A673 (cell line): ENCODE data around the gene MINK1. TPM values are rescaled to one million over a fixed set of nuclear protein-coding genes. Genes with fewer than 3 reads are reported as not detected.

ENCODE experiments used
- BruUV-seq: library from RNA; stranded (reverse); fragments of 400-500 nt; replicated peaks from 2 replicates; lab custom pipeline; 2021; lab: Mats Ljungman, UMichigan
- CTCF ChIA-PET: fragments of 300-600 bp; sonication (Branson Sonifier 250); formaldehyde crosslinking; loops from one replicate; lab custom pipeline; 2022; ENCODE audit warnings: antibody characterized with exemption; lab: Charles Lee
- POLR2A ChIA-PET: fragments of 300-600 bp; sonication (Branson Sonifier 250); formaldehyde crosslinking; loops from one replicate; lab custom pipeline; 2022; ENCODE audit warnings: antibody characterized with exemption; ENCODE audit not compliant: low non-redundant PET; lab: Charles Lee
- DNase-seq: peaks from one replicate; pipeline ENCODE4 v3.0.0-alpha.2; 2015; ENCODE audit warnings: low spot score
- H3K27ac ChIP-seq: fragments of 200-600 bp; sonication (generic); 2 replicates; pipeline ENCODE4 v1.5.1; 2016; ENCODE audit warnings: mixed run types, low read depth, mild to moderate bottlenecking, mixed read lengths, antibody characterized with exemption, low read length; ENCODE audit not compliant: poor library complexity, severe bottlenecking
- H3K27me3 ChIP-seq: fragments of 200-600 bp; sonication (generic); replicated peaks from 2 replicates; pipeline ENCODE4 v1.6.1; 2017; ENCODE audit warnings: mixed run types, low read depth, mild to moderate bottlenecking, mixed read lengths, antibody characterized with exemption, low read length; ENCODE audit not compliant: insufficient read depth, poor library complexity
- H3K36me3 ChIP-seq: fragments of 200-600 bp; sonication (generic); 2 replicates; pipeline ENCODE4 v1.6.1; 2016; ENCODE audit warnings: mixed run types, mild to moderate bottlenecking, mixed read lengths, antibody characterized with exemption, low read length; ENCODE audit not compliant: insufficient read depth, poor library complexity, severe bottlenecking
- H3K4me1 ChIP-seq: fragments of 200-600 bp; sonication (generic); 2 replicates; pipeline ENCODE4 v1.6.1; 2017; ENCODE audit warnings: mixed run types, mild to moderate bottlenecking, mixed read lengths, antibody characterized with exemption, low read length; ENCODE audit not compliant: insufficient read depth, poor library complexity, severe bottlenecking
- H3K4me3 ChIP-seq: fragments of 200-600 bp; sonication (generic); 2 replicates; pipeline ENCODE4 v1.5.1; 2016; ENCODE audit warnings: low read depth, mixed run types, mild to moderate bottlenecking, mixed read lengths, low read length; ENCODE audit not compliant: poor library complexity, severe bottlenecking
- H3K9me3 ChIP-seq: fragments of 200-600 bp; sonication (generic); 2 replicates; pipeline ENCODE4 v1.6.1; 2016; ENCODE audit warnings: mixed run types, low read depth, mild to moderate bottlenecking, mixed read lengths, antibody characterized with exemption, low read length; ENCODE audit not compliant: poor library complexity, severe bottlenecking
- EZH2 ChIP-seq: fragments of 200-600 bp; sonication (generic); IDR thresholded peaks from 2 replicates; pipeline ENCODE4 v1.6.1; 2017; ENCODE audit warnings: borderline replicate concordance, low read depth, mild to moderate bottlenecking, mixed read lengths, antibody characterized with exemption, low read length; ENCODE audit not compliant: poor library complexity, severe bottlenecking
- intact Hi-C: fragments of 100-400 bp; cut with micrococcal nuclease; formaldehyde crosslinking; loops from one replicate; pipeline ENCODE4 v1.10.0; 2022; ENCODE audit not compliant: unreplicated experiment
- total RNA-seq: library from RNA; stranded (reverse); gene quantifications from 2 replicates; pipeline ENCODE4 v1.2.3, GENCODE V29; 2021
- TF ChIP-seq, protein P1 (sequence below): fragments of 300-800, 200-600 bp; sonication (generic); conservative IDR thresholded peaks from 2 replicates; pipeline ENCODE4 v1.5.1; 2017; ENCODE audit warnings: low read depth, mild to moderate bottlenecking, antibody characterized with exemption, low read length, moderate library complexity, mixed read lengths

Gene MINK1
- total RNA-seq, 1 experiment from 2014 or later = 67.7 TPM

DNA sequence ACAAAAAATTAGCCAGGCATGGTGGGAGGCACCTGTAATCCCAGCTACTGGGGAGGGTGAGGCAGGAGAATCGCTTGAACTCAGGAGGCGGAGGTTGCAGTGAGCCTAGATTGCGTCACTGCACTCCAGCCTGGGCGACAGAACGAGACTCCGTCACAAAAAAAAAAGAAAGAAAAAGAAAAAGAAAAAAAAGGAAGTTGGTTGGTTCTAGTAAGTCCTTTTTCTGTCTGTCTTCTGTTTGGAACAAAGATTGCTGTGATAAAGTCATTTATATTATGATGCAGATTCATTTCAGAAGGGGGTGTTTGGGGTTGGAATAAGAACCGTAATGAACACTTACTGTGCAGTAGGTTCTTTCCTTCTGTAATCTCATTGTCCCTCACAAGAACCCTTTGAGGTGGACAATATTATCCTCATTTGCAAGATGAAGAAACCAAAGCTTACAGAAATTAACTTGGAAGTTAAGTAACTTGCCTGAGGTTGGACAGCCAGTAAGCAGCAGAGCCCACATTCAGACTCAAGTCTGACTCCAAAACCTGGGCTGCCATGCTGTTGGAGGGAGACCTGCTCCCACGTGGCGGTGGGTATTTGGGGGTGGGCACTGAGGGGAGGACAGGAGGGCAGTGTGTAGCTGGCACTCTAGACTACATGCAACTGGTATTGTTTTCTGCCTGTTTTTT, 10.3 kb downstream of the MINK1 start:
- intact Hi-C loops = no loop called here
- Histone ChIP-seq H3K4me3 (no peak overlapping the region), H3K9me3 (no peaks in the 10 kb centered on the region), H3K4me1 (peaks cover 11% of the 10 kb centered on the region), H3K27ac (no peak overlapping the region), H3K36me3 (no peaks in the 10 kb centered on the region), H3K27me3 (no peaks in the 10 kb centered on the region)
- CTCF ChIA-PET = no interaction called here
- BruUV-seq = no TSS peak
- POLR2A ChIA-PET = no interaction called here
- no peak for DNase-seq
- no peak for TF ChIP-seq EZH2
- TF ChIP-seq, protein P1, sequence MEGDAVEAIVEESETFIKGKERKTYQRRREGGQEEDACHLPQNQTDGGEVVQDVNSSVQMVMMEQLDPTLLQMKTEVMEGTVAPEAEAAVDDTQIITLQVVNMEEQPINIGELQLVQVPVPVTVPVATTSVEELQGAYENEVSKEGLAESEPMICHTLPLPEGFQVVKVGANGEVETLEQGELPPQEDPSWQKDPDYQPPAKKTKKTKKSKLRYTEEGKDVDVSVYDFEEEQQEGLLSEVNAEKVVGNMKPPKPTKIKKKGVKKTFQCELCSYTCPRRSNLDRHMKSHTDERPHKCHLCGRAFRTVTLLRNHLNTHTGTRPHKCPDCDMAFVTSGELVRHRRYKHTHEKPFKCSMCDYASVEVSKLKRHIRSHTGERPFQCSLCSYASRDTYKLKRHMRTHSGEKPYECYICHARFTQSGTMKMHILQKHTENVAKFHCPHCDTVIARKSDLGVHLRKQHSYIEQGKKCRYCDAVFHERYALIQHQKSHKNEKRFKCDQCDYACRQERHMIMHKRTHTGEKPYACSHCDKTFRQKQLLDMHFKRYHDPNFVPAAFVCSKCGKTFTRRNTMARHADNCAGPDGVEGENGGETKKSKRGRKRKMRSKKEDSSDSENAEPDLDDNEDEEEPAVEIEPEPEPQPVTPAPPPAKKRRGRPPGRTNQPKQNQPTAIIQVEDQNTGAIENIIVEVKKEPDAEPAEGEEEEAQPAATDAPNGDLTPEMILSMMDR = no peak

DNA sequence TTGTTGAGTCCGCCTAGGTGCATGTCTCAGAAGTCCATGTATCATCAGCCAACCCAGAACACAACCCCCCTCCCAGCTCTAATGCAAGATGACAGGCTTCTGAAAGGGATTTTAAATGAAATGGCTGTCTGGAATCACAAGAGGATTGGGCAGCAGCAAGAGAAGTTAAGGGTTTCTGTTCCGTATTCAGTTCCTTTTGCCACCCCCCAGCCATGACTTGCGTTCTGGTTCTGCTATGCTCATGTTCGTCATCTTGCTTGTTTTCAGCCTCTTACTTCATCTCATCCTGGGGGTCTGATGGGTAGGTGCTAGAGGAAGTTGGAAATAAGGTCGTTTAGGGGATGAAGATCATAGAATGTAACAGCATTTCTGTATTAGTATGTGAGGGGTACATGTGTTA, 12.0 kb downstream of the MINK1 start:
- Histone ChIP-seq H3K4me1 (peaks cover 3% of the 10 kb centered on the region), H3K27me3 (no peaks in the 10 kb centered on the region), H3K4me3 (no peak overlapping the region), H3K27ac (no peak overlapping the region), H3K36me3 (no peaks in the 10 kb centered on the region), H3K9me3 (no peaks in the 10 kb centered on the region)
- ChIA-PET POLR2A (no interaction called here), CTCF (no interaction called here)
- intact Hi-C loops = no loop called here
- TF ChIP-seq EZH2 = no peak
- TF ChIP-seq, protein P1 = no peak
- DNase-seq = no peak
- no TSS peak for BruUV-seq

DNA sequence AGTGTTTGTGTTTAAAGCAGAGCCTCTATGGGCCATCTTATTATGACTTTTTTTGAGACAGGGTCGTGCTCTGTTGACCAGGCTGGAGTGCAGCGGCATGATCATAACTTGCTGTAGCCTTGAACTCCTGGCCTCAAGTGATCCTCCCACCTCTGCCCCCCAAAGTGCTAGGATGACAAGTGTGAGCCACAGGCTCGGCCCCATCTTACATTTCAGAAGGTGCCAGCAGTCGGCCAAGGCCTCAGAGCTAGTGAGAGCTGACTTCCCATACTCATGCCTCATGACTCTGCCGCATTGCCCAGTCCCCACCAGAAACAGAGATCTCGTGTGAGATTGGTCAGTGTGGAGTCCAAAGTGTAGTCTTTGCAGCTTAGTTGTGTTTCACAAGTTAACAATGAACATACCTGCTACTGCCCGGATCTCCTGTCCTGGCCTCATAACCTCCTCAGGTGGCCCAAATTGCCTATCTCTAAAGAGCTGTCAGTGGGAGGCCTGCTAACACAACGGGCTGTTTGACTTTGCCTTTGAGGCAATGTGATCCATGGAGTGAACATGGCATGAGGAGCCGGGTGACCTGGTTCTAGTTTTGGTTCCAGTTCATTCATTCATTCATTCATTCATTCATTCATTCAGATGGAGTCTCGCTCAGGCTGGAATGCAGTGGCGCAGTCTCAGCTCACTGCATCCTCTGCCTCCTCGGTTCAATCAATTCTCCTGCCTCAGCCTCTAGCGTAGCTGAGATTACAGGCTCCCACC, 13.7 kb downstream of the MINK1 start:
- no peaks in the 10 kb centered on the region for H3K36me3 ChIP-seq
- POLR2A ChIA-PET = no interaction called here
- H3K4me3 ChIP-seq = no peak overlapping the region
- H3K27me3 ChIP-seq = no peaks in the 10 kb centered on the region
- CTCF ChIA-PET = no interaction called here
- no TSS peak for BruUV-seq
- no peaks in the 10 kb centered on the region for H3K9me3 ChIP-seq
- intact Hi-C loops = no loop called here
- TF ChIP-seq, protein P1 = no peak
- no peak for TF ChIP-seq EZH2
- H3K4me1 ChIP-seq = peaks cover under 1% of the 10 kb centered on the region
- H3K27ac ChIP-seq = no peak overlapping the region
- DNase-seq = no peak
